HG02642 (cell line): ENCODE results near the gene PIAS1.
"Not testable (repeated sequence)": the region's sequence is repeated elsewhere in the genome, so short reads cannot be mapped to it uniquely, and the experiment has no call there.

Experiments
- ATAC-seq: cut with Tn5 transposase; IDR thresholded peaks from one replicate; pipeline ENCODE4 v1.9.1; 2021; ENCODE audit warnings: mild to moderate bottlenecking; ENCODE audit not compliant: unreplicated experiment, poor library complexity

The PIAS1 gene

DNA sequence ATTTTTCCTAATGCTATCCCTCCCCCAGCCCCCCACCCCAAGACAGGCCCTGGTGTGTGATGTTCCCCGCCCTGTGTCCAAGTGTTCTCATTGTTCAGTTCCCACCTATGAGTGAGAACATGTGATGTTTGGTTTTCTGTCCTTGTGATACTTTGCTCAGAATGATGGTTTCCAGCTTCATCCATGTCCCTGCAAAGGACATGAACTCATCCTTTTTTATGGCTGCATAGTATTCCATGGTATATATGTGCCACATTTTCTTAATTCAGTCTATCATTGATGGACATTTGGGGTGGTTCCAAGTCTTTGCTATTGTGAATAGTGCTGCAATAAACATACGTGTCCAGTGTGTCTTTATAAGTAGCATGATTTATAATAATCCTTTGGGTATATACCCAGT lies 117.9 kb downstream of the PIAS1 start:
- not testable (repeated sequence) for ATAC-seq

DNA sequence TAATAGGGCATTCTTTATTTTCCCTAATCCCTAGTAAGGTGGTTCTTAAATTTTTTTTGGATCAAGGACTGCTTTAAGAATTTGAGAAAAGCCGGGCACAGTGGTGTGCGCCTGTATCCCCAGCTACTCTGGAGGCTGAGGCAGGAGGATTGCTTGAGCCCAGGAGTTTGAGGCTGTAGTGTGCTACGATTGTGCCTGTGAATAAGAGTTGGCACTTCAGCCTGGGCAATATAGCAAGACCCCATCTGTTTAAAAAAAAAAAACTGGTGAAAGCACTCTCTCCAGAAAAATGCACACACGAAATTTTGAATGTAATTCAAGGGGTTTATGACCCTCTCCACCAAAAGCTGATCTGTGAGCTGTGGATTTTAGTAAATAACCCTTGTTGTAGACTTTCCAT lies 119.0 kb downstream of the PIAS1 start:
- ATAC-seq: no peak

DNA sequence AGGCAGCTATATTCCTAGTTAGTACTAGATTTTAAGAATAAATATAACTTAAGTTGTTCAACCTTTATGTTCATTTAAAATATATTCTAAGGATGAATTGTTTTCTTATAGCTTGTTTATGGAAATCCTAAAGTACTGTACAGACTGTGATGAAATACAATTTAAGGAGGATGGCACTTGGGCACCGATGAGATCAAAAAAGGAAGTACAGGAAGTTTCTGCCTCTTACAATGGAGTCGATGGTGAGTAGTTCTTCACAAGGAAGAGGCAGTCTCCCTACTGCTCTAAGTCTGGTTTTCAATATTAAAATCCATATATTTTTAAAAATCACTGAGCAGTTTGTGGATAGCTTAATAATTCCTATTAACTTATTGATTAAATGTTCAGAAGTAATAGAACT lies 121.4 kb downstream of the PIAS1 start:
- no peak for ATAC-seq

DNA sequence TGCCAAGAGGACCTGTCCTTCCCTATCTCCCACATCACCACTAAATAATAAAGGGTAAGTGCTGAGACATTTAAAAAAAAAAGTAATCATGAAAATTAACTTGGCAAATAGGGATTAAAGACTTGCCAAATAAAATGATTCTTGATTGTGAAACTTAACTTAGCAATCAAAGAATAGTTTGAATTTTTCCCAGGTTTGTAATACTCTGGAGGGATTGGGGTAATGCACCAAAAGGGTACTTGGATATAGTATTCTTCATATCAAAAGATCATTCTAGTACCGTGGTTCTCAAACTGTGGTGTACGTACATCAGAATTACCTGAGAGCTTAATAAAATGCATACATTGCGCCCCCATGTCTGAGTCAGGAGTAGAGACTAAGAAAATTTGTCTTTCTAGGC lies 122.5 kb downstream of the PIAS1 start:
- ATAC-seq: no peak

DNA sequence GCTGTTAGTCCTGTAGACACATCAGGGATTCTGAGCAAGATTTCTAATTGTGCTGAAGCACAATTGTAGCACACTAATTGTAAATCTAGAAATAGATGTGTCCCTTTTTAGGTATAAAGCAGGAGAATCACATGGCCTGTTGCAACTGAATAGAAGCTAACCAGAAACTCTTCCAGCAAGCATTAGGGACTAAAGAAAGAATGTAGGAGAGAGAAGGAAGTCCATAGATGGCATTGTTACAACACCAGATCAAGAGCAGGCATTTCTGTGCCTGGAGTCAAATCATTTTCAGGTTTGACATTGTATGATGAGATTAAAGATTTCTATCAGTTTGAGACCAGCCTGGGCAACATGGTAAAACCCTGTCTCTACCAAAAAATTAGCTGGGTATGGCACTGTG lies 123.6 kb downstream of the PIAS1 start:
- ATAC-seq: no peak

DNA sequence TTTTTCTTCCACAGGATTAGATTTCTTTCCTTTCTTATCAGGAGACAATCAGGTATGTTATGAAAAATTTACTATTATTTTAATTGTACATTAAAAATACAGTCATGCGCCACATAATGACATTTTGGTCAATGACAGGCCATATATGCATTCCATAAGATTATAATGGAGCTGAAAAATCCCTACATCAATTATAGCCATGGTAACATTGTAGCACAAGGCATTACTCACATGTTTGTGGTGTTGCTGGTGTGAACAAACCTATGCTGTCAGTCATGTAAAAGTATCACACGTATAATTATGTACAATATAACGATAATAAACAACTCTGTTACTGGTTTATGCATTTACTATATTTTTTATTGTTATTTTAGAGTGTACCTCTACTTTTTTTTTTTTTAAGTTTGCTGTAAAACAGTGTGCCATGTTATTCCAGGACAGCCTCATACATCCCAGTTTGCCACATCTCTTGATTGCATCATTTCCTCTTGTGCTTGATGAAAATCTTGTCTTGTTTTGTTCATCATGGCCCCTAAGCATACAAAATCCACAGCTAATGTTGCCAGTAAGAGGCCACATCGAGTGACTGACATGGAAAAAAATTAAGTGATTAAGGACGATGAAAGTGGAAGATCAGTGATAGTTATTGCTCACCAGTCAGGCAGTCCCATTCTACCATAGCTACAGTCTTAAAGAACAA lies 129.7 kb downstream of the PIAS1 start:
- ATAC-seq: no peak

DNA sequence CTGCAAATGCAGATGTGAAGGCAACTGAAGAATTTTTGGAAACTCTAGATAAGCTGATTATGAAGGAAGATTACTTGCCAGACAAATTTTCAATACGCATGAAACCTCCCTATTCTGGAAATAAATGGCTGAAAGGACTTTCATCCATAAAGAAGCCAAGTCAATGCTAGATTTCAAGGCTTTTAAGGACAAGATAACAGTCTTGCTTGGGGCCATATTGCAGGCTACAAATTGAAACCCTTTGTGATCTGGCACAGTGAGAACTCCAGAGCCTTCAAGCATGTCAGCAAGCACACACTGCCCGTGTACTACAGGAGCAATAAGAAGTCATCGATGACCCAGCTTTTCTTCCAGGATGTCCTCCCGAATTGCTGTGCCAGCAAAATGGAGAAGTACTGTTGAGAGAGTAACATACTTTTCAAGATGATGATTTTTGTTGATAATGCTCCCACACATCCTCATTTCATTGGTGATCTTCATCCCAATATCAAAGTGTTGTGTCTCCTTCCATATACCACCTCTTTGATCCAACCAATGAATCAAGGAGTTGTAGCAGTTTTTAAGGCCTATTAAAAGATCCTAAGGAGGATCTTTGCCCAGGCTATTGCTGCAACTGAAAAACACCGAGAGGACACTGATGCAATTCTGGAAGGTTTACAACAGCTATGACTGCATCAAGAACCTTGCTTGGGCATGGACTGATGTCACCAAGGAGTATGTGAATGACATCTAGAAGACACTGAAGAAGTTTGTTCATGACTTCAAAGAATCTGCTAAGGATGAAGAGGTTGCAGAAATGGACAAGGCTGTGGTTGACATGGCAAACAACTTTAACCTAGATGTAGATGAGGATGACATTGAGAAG lies 130.7 kb downstream of the PIAS1 start:
- ATAC-seq: no peak

DNA sequence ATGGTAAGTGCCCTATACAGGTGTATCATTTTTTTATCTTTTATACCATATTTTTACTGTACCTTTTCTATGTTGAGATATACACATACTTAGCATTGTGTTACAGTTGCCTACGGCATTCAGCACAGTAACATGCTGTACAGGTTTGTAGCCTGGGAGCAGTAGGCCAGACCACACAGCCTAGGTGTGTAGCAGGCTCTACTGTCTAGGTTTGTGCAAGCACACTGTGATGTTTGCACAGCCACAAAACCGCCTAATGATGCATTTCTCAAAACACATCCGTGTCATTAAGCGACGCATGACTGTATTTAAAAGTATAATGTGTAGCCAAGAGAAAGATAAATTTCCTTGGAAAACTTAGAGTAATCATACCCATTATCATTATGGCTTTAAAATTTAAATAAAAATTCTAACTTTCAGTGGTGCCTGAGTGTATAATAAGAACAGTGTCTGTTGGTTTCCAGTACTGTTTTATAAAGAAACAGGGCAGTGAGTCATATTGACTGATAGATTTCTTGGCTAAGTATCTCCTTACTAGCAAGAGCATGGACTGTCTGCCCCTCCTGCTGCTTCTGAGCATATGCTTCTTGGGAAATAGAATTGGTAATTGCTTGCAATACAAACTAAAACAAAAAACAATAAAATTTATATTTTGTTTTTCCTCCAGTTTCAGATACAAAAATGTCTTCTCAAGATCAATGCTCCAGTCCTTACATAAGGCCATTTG lies 132.7 kb downstream of the PIAS1 start:
- ATAC-seq: no peak

DNA sequence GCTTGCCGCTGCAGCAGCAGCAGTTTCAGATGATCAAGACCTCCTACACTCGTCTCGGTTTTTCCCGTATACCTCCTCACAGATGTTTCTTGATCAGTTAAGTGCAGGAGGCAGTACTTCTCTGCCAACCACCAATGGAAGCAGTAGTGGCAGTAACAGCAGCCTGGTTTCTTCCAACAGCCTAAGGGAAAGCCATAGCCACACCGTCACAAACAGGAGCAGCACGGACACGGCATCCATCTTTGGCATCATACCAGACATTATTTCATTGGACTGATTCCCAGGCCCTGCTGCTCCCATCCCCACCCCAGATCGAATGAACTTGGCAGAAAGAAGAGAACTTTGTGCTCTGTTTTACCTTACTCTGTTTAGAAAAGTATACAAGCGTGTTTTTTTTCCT lies 133.4 kb downstream of the PIAS1 start:
- no peak for ATAC-seq

DNA sequence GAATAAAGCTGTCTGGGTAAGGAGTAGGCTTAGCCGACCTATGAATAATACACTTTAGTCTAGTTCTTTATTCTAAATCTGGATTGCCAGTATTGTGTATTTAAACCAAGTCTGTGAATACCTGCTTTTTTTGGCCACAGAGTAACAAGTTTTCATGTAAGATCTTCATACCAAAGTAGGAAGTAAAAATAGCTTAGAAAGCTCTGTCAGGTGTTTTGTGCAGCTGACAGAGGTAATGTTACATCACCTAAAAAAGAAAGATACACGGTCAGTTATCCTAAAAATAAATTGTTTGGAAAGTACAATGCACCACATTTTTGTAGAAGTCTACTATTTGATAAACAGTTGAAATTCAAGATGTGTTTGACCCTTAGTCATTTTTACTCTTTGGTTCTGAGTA lies 134.5 kb downstream of the PIAS1 start:
- no peak for ATAC-seq

DNA sequence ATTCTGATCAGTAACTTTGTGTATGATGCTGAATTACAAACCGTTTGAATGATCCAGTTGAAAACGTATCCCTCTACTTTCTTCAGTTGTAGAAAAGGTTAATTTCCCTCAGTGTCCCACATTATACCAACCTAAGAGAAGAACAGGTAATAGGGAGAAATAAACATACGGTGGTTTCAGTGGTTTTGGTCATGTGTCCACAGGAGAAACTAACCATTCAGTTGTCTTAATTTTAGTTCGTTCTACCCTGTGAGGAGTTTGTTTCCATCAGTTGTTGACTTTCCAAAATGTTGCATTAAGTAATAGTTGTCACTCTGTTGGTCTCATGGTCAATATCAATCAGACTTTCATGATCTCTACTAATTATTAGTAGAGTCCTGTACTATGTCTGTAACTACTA lies 135.9 kb downstream of the PIAS1 start:
- no peak for ATAC-seq

DNA sequence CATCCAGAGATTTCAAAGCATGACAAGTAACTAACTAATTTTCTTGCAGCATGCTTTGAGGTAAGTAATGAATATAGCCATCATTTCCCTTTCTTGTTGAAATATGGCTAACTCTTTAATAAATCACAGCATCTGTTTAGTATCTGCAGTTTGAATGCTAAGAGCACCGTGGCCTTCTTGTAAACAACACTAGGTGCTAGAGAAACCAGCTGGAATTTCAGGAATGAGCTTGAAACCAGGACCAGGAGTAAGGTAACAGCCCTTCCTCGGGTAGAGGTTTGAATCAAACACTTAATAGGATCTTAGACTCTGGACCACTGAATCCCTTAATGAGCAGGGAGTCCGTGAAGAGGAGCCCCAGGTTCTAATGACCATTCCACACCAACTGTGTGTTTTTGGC lies 137.4 kb downstream of the PIAS1 start:
- ATAC-seq: no peak

DNA sequence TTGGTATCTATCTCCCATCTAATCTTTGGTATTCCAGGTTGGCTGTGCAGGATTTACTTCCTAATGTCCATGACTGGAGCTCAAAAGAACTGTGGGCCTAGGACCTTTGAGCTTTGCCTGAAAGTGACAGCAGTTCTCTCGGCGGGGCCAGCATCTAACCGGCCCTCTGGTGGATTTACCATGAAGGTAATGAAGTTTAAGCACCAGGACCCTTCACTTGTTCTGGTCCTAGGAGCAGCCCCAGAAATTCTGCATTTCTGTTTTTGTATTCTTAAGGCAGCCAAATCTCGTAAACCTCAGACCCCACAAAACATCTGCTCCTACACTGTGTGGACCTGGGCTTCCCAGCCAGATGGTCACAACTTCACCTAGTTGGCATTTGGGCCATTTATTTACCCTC lies 138.0 kb downstream of the PIAS1 start:
- ATAC-seq: no peak

DNA sequence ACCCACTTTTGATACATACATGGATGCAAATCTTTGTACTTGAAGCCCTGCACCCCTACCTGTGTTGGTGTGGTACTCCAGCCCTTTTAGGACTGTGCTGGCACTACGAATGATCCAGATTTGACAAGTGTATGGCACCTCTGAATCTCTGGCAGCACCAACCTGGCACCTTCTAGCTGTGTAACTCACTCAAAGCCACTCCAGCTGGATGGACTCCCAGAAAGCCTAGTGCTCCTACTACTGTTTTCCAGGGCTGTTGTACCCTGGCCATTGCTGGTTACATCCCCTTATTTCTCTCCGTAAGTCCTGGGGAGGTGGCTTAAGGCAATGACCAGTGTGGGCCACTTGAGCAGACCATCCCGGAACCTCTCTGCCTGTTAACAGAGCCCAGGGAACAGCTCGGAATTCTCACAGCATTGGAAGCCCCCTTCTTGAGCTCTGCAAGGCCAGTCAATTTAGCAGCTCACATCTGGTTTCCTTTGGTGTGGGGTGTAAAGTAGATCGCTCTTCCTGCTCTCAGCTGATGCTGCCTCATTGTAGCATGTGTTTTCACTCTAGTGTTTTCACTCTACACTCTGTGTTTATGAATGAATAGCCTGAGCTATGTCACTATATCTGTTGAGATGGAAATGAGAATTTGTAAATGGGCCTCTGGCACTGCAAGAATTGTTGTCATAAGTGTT lies 138.8 kb downstream of the PIAS1 start:
- ATAC-seq: no peak

DNA sequence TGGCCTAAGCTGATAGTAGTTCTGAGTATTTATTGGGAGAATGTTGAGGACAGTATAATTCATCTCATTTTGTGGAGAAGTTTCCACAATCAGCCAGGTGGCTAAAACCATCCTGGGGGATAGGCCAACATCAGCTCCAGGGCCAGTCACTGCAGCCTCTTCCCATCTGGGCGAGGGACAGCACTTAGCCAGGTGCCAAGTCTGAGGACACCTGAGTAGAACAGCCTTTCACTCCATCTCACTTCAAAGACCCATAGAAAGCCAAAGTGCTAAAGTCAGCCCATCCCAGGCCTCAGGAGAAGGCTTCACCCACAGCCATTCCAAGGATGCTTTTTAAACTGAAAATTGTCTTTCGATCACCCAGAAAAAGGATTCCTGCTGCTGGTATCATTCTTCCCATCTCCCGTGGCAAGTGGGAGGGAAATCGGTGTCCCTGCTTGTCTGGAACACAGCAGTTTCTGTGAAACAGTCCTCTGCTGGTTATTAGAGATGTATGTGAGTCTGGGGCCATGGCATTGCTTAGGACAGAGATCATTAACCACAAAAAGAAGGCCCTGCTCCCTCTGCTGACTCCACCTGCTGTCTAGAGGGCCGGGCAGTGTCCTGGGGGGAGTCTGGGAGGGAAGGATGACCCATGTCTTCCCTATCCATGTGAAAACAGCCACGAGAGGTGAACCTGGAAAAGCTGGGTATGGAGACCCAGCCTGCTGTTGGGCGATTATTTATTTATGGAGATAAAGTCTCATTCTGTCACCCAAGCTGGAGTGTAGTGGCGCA lies 141.4 kb downstream of the PIAS1 start:
- no peak for ATAC-seq

DNA sequence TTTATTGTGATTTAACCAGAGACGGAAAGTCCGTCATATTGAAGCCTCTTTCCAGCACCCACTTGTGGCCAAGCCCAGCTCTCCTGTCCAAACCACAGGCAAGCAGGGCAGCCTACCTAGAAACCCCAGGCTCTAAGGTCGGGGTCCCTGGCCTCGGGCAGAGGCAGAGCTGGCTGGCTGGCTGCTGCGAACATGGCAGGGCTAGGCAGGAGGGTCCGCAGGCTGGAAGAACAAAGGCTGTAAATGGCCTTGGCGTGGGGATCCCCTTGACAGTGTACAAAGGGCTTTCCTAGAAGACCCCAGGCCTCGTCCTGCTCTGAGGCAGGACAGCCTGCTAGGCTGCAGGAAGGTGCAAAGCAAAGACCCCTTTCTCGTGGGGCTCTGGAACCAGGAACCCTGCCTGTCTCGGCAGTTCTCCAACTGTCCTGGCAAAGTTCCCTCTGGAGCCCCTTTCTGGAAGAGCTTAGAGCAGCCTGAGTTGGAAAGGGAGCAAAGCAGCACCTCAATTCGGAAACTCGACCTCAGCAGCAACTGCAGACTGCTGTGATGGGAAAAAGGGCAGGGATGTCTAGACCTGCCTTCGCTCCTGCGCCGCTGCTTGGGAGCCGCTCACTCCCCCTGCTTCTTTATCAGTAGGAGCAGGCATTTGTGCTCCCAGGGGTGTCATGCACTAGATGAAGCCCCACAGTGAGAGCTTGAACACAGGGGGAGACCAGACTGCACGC lies 142.5 kb downstream of the PIAS1 start:
- no peak for ATAC-seq

DNA sequence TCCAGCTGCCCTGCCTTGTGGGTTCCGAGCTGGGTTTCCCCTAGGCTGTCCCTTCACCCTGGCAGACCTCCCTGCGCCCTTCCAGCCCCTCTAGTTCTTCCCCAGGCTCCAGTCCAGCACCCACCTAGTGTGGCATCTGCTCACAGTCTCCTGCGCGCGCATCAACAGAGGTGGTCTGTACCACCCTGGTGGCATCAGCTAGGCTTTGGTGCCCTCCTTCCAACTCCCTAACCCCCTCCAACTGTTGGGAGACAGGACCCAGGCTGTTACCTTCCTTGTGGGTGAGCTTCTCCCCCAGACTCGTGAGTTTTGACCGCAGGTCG lies 143.0 kb downstream of the PIAS1 start:
- ATAC-seq: no peak

DNA sequence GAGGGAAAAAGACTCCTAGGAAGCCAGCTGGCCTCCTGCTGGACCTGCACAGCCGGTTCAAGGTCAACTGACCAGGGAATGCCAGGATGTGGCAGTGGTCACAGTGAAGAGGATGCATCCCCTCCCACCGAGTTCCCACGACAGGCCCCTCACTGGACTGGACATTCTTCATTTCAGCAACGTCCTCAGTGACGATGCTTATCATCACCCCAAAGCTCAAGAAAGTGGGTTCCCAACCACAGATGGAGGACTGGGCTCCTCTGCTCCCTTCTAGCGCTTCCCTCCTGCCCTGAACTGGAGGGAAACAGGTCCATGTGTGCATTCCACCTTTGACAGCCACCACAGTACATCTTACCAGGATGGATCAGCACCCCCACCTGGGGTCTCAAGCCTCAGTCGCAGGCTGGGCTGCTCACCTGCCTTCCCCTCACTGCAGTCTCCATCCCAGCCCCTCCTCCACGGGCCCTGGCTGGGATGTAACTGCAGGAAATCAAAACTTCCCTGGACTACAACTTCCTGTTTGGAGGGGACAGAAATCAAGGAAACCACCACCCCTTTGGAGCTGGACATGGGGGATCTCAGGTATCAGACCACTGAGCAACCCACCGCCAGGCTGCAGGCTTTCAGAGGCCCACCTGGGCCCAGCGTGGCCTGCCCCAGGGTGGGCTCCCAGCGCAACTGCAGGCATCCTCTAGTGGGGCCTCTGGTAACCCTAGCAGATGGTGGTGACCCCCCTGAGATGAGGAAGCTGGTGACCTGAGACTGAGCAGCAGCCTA lies 143.7 kb downstream of the PIAS1 start:
- no peak for ATAC-seq

DNA sequence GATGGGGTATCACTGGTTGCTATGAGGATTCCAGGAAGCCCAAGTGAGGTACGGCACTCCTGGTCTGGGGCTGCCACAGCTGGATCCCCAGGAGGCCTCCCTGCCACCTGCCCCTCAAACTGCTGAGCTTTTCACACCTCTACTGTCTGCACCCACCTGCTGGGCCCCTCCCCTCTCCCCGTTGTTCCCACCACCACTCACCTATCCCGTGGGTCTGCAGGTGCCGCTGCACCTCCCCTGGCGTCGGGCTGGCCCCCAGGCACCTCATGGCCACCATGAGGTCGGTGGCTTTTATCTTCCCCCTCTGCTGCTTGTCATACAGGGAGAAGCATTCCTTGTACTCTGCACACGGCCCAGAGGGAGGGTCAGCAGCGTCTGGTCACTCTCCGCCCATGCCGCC lies 145.2 kb downstream of the PIAS1 start:
- no peak for ATAC-seq
